Ascending aorta (tissue), 2 donors: ENCODE results near the gene CPA4. TPM values are rescaled to one million over a fixed set of nuclear protein-coding genes. Genes with fewer than 3 reads are reported as not detected.

Source experiments
- DNase-seq, 2 donors: peaks; one replicate each; pipeline ENCODE4 v3.0.0-alpha.2; 2019; ENCODE audit warnings: low spot score in 2 of 2
- H3K27ac ChIP-seq, 2 donors: fragments of 200-600 bp; sonication (generic); one replicate each; pipeline ENCODE4 v1.5.1; 2016 to 2017; ENCODE audit warnings: mild to moderate bottlenecking in 1 of 2
- H3K27me3 ChIP-seq: fragments of 200-600 bp; sonication (generic); one replicate; pipeline ENCODE4 v1.5.1; 2017
- H3K36me3 ChIP-seq, 2 donors: fragments of 200-600 bp; sonication (generic); one replicate each; pipeline ENCODE4 v1.5.1; 2016
- H3K4me1 ChIP-seq, 2 donors: fragments of 200-600 bp; sonication (generic); one replicate each; pipeline ENCODE4 v1.5.1; 2016 to 2017; ENCODE audit warnings: mild to moderate bottlenecking in 1 of 2
- H3K4me3 ChIP-seq, 2 donors: fragments of 200-600 bp; sonication (generic); one replicate each; pipeline ENCODE4 v1.5.1; 2016 to 2017; ENCODE audit warnings: mild to moderate bottlenecking in 1 of 2
- H3K9me3 ChIP-seq, 2 donors: fragments of 200-600 bp; sonication (generic); one replicate each; pipeline ENCODE4 v1.5.1; 2016
- CTCF ChIP-seq, 3 experiments: fragments of 200-600 bp in 2 of 3; fragments of 450-650 bp in 1 of 3; sonication (generic) in 2 of 3; IDR thresholded peaks; one replicate each; pipeline ENCODE4 v1.5.1; 2016 to 2019; ENCODE audit warnings: antibody characterized with exemption in 3 of 3, mild to moderate bottlenecking in 1 of 3, moderate library complexity in 1 of 3
- intact Hi-C: fragments of 100-400 bp; cut with DNase I; formaldehyde crosslinking; loops from one replicate; pipeline ENCODE4 v1.15.1; 2023
- total RNA-seq: library from RNA; depleted of rRNA; stranded (reverse); fragments of >200 nt; gene quantifications from one replicate; pipeline ENCODE4 v1.1.0, GENCODE V29; 2016

The CPA4 gene
- total RNA-seq, 1 donor from 2014 or later: not detected

GRCh38 chr7:130273081-130273932 is 19.7 kb upstream of the CPA4 start:
- Histone ChIP-seq H3K4me1 (peaks cover 4 to 12% of the 10 kb centered on the region in 2 donors), H3K27ac (peak overlapping the region in 1 of 2 donors; percentile 63), H3K27me3 (no peaks in the 10 kb centered on the region), H3K36me3 (no peaks in the 10 kb centered on the region), H3K9me3 (no peaks in the 10 kb centered on the region), H3K4me3 (peak overlapping the region; percentile 49 to 63)
- intact Hi-C loops: loop anchor here (5.0 to 10.0 kb wide), 2 partner anchors 169 to 391 kb away; partner anchors contain the start of genes CEP41 and COPG2
- no peak for TF ChIP-seq CTCF (IDR thresholded peaks at IDR 0.05)
- DNase-seq: no peak

- intact Hi-C loops: loop anchor here (5.0 to 10.0 kb wide), 2 partner anchors 168 to 391 kb away; partner anchors contain the start of genes CEP41 and COPG2
- no peak for TF ChIP-seq CTCF (IDR thresholded peaks at IDR 0.05)
- no peaks in the 10 kb centered on the region for H3K9me3 ChIP-seq
- H3K27ac ChIP-seq: peak overlapping the region in 1 of 2 donors; percentile 63
- DNase-seq: no peak
- H3K36me3 ChIP-seq: no peaks in the 10 kb centered on the region
- peaks cover 4 to 12% of the 10 kb centered on the region in 2 donors for H3K4me1 ChIP-seq
- H3K4me3 ChIP-seq: peak overlapping the region; percentile 49 to 63
- H3K27me3 ChIP-seq: no peaks in the 10 kb centered on the region
These were observed 19.1 kb upstream of the CPA4 start for GRCh38 chr7:130273933-130274255.

- Histone ChIP-seq H3K9me3 (no peaks in the 10 kb centered on the region), H3K27ac (peak overlapping the region in 1 of 2 donors; percentile 63), H3K4me1 (peaks cover 4 to 12% of the 10 kb centered on the region in 2 donors), H3K27me3 (no peaks in the 10 kb centered on the region), H3K36me3 (no peaks in the 10 kb centered on the region), H3K4me3 (peak overlapping the region in 1 of 2 donors; percentile 63)
- no peak for TF ChIP-seq CTCF (IDR thresholded peaks at IDR 0.05)
- intact Hi-C loops: loop anchor here (5.0 to 10.0 kb wide), 2 partner anchors 168 to 391 kb away; partner anchors contain the start of genes CEP41 and COPG2
- no peak for DNase-seq
These were observed 18.7 kb upstream of the CPA4 start for GRCh38 chr7:130274296-130274695.

- H3K4me1 ChIP-seq: peaks cover 4 to 12% of the 10 kb centered on the region in 2 donors
- intact Hi-C loops: loop anchor here (5.0 to 10.0 kb wide), 5 partner anchors 122 to 390 kb away; partner anchors contain the start of genes CEP41, COPG2 and KLHDC10
- no peaks in the 10 kb centered on the region for H3K36me3 ChIP-seq
- peak overlapping the region in 1 of 2 donors; percentile 44 for H3K4me3 ChIP-seq
- no peaks in the 10 kb centered on the region for H3K27me3 ChIP-seq
- H3K27ac ChIP-seq: peak overlapping the region in 1 of 2 donors; percentile 34
- no peaks in the 10 kb centered on the region for H3K9me3 ChIP-seq
- DNase-seq: no peak
- TF ChIP-seq CTCF (IDR thresholded peaks at IDR 0.05): no peak
These were observed 17.9 kb upstream of the CPA4 start for GRCh38 chr7:130274983-130275591.

GRCh38 chr7:130275826-130276297 is 17.1 kb upstream of the CPA4 start:
- Histone ChIP-seq H3K9me3 (no peaks in the 10 kb centered on the region), H3K36me3 (no peaks in the 10 kb centered on the region), H3K4me1 (peaks cover 4 to 12% of the 10 kb centered on the region in 2 donors), H3K27me3 (no peaks in the 10 kb centered on the region), H3K4me3 (no peak overlapping the region), H3K27ac (no peak overlapping the region)
- TF ChIP-seq CTCF (IDR thresholded peaks at IDR 0.05): no peak
- DNase-seq: no peak
- intact Hi-C loops: loop anchor here (5.0 to 10.0 kb wide), 4 partner anchors 121 to 389 kb away; partner anchors contain the start of genes COPG2 and KLHDC10
